GM06990 (cell line): ENCODE measurements around the gene ATG4D.

Source experiments
- DNase-seq: peaks from one replicate; pipeline ENCODE4 v3.0.0-alpha.2; 2011; ENCODE audit not compliant: insufficient read length; ENCODE audit errors: extremely low read depth
- H3K27me3 ChIP-seq: replicated peaks from 2 replicates; pipeline ENCODE4 v1.6.0; 2011; ENCODE audit warnings: low read length; ENCODE audit not compliant: control insufficient read depth, insufficient read depth
- H3K36me3 ChIP-seq: 2 replicates; pipeline ENCODE4 v1.5.1; 2011; ENCODE audit warnings: low read length; ENCODE audit not compliant: control insufficient read depth, insufficient read depth
- H3K4me3 ChIP-seq: replicated peaks from 2 replicates; pipeline ENCODE4 v1.5.1; 2011; ENCODE audit warnings: low read depth, mild to moderate bottlenecking, control low read depth, low read length
- TF ChIP-seq, protein P1 (sequence below): IDR thresholded peaks from 2 replicates; pipeline ENCODE4 v1.5.1; 2011; ENCODE audit warnings: low read length, control low read depth, mild to moderate bottlenecking, inconsistent platforms; ENCODE audit not compliant: insufficient read depth, poor library complexity, severe bottlenecking

ATG4D gene

DNA sequence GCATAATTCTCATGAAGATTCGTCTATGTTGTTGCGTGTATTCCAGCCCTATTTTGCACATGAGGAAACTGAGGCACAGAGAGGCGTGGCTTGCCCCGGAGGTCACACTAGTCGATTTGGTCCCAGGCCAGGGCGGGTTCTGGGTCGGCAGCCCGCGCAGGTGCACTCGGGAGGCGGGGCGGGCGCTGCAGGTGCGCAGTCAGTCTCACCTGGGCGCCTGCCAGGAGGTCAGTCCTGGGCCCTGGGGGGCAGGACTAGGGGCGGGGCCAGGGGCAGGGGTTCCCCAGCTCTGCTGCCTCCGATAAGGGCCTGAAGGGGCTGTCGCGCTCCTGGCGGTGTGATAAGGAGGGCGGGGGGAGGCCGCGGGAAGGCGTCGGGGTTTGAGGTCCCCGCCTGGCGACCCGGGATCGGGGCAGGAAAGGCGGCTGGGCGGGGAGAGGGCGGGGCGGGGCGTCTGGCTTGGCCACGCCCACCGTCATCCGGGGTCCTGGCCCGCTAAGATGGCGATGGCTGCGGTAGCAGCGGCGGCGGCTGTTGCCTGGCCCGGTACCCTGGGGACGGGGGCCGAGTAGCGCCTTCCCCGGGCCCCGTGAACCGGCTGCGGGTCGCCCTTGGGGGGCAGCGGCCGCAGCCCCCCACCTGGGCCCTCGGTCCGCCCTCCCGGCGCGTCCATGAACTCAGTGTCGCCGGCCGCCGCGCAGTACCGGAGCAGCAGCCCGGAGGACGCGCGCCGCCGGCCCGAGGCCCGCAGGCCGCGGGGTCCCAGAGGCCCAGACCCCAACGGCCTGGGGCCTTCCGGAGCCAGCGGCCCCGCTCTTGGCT lies at the start of gene ATG4D:
ATG4D (plus strand) TSS at position 485 of the 822 bp plus-strand sequence; CDS start at position 672, 187 bp downstream.
- peak; percentile 79 for DNase-seq
- peaks cover 8% of the 10 kb centered on the region for H3K36me3 ChIP-seq
- TF ChIP-seq, protein P1, sequence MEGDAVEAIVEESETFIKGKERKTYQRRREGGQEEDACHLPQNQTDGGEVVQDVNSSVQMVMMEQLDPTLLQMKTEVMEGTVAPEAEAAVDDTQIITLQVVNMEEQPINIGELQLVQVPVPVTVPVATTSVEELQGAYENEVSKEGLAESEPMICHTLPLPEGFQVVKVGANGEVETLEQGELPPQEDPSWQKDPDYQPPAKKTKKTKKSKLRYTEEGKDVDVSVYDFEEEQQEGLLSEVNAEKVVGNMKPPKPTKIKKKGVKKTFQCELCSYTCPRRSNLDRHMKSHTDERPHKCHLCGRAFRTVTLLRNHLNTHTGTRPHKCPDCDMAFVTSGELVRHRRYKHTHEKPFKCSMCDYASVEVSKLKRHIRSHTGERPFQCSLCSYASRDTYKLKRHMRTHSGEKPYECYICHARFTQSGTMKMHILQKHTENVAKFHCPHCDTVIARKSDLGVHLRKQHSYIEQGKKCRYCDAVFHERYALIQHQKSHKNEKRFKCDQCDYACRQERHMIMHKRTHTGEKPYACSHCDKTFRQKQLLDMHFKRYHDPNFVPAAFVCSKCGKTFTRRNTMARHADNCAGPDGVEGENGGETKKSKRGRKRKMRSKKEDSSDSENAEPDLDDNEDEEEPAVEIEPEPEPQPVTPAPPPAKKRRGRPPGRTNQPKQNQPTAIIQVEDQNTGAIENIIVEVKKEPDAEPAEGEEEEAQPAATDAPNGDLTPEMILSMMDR, result no peak
- peak within 1 kb of the TSS; percentile 85 for H3K4me3 ChIP-seq
- H3K27me3 ChIP-seq, result no peaks in the 10 kb centered on the region; the same call in 1 of the 2 replicates

DNA sequence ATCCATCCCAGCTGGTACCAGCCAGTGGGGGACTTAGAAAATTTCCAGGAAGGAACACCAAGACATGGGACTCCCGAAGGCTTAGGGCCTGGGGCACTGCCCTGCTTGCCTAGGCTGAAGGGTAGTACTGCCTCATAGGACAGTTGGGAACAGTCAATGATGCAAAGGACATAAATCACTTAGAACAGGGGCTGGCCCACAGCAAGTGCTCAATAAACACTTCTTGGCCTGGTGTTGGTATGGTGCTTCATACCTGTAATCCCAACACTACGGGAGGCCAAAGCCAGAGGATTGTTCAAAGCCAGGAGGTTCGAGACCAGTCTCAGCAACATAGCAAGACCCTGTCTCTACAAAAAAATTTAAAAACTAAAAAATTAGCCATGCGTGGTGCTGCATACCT lies 46.3 kb upstream of the ATG4D start:
- TF ChIP-seq, protein P1, result no peak
- H3K4me3 ChIP-seq, result no peak overlapping the region
- DNase-seq, result no peak
- peaks cover 16% of the 10 kb centered on the region for H3K36me3 ChIP-seq
- no peaks in the 10 kb centered on the region for H3K27me3 ChIP-seq

GRCh38 chr19:10499550-10500246 lies 44.0 kb upstream of the ATG4D start:
- Histone ChIP-seq H3K4me3 (no peak overlapping the region), H3K36me3 (peaks cover 15% of the 10 kb centered on the region), H3K27me3 (no peaks in the 10 kb centered on the region)
- DNase-seq, result no peak
- TF ChIP-seq, protein P1, result no peak

DNA sequence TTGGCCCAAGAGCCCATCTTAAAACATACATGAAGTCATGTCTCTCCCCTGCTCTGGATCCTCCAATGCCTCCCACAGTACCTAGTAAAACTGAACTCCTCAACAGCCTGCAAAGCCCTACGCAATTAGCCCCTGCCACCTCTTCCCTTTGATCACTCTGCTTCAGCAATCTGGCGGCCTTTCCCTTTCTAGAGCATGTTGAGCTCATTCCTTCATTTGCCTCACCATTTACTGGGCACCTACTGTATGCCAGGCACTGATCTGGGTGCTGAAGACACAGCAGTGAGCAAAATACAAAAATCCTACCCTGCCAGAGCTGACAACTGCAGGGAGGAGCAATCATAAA lies 43.5 kb upstream of the ATG4D start:
- Histone ChIP-seq H3K36me3 (peaks cover 15% of the 10 kb centered on the region), H3K4me3 (no peak overlapping the region)

GRCh38 chr19:10501971-10502523 lies 41.7 kb upstream of the ATG4D start:
- peak; percentile 74 for DNase-seq
- peaks cover 15% of the 10 kb centered on the region for H3K36me3 ChIP-seq

More for the DNA sequence above, 43.5 kb upstream of the ATG4D start:
- no peaks in the 10 kb centered on the region for H3K27me3 ChIP-seq
- TF ChIP-seq, protein P1, result no peak
- no peak for DNase-seq

More at GRCh38 chr19:10501971-10502523, 41.7 kb upstream of the ATG4D start:
- H3K27me3 ChIP-seq, result no peaks in the 10 kb centered on the region
- peak overlapping the region; percentile 92 for H3K4me3 ChIP-seq
- TF ChIP-seq, protein P1, result peak; percentile 1
